Putamen (tissue), 1 donor: ENCODE measurements around the gene NSFL1C.

Experiments
- DNase-seq: peaks from one replicate; pipeline ENCODE4 v3.0.0-alpha.2; 2016; ENCODE audit warnings: low spot score

Gene NSFL1C

DNA sequence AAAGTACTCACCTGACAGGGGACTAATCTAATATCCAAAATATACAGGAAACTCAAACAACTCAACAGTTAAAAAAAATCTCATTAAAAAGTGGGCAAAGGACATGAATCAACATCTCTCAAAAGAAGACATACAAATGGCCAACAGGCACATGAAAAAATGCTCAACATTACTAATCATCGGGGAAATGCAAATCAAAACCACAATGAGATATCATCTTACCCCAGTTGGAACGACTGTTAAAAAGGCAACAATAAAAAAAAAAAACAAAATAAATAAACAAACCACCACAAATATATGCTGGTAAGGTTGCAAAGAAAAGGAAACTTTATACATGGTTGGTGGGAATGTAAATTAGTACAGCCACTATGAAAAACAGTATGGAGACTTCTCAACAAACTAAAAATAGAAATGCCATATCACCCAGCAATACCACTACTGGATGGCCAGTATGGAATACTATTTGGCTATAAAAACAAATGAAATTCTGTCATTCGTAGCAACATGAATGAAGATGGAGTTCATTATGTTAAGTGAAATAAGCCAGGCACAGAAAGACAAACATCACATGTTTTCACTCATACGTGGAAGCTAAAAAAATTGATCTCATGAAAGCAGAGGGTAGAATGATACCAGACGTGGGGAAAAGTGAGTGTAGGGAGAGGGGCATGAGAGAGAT, 17.9 kb upstream of the NSFL1C start:
- DNase-seq: no peak

DNA sequence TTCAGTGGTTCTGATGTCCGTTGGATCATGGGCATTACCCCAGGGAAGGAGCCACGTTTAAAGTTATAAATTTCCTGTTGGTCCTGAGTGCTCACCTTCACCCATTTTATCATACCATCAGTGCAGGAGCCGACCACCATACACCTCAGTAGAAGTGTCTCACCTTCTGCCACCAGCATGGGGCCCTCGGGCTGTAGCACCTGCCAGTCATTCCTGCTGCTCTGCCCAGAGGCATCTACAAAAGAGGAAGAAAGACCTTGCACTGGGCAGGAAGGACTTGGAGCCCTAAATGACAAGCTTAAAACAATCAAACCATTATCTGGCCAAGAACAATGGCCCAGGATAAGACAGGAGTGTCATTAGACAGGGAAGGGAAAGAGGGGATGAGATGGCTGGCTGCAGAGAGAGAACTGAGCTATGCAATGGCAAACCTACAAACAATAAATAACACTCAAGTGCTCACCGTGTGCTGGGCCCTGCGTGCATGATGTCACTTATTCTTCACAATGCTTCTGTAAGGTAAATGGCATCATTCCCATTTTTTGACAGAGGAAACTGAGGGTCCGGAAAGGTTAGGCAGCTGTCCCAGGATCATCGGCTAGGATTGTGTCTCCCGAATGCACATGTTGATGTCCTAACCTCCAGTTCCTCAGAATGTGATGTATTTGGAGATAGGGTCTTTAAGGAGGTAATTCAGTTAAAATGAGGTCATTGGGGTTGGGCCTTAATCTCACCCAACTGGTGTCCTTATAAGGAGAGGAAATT, 13.4 kb upstream of the NSFL1C start:
- DNase-seq: no peak

DNA sequence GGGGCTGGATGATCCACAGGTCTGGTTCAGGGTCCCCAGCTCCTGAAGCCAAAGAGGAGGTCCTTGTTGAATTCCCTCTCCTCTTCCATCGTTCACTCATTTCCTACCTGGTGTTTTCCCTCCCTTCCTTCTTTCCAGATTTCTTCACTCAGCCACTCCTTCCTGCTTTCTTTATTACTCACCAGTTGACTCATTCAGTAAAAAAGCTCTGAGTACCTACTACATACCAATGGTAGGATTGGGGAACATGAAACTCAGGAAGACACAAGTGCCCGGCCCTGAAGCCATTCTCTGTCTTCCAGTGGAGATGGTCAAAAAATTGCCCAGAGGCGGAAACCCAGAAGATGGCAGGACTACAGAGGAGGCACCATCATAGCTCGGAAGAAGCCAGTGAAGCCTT, 11.9 kb upstream of the NSFL1C start:
- no peak for DNase-seq

DNA sequence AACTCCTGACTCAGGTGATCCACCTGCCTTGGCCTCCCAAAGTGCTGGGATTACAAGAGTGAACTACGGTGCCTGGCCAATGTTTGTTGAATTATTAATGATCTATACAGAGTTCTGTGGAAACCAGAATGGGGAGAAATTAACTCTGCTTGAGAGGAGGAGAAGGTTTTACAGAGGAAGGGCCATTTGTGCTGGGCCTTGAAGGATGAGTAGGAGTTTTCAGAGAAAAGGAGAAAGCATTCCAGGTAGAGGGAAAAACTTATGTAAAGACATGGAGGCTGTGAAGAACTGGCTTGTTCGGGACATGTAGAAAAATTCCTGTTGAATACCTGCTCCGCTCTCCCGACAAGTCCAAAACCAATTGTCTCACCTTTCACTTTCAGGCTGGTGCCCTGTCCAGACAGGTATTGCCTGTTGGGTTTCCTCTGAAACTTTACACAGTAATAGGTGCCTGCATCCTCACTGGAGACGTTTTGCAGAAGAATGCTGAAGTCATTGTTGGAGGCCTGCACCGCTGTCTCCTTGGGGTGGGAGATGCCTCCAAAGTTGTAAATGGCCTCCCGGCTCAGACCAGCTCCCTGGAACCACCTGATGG, 11.3 kb upstream of the NSFL1C start:
- DNase-seq: no peak

DNA sequence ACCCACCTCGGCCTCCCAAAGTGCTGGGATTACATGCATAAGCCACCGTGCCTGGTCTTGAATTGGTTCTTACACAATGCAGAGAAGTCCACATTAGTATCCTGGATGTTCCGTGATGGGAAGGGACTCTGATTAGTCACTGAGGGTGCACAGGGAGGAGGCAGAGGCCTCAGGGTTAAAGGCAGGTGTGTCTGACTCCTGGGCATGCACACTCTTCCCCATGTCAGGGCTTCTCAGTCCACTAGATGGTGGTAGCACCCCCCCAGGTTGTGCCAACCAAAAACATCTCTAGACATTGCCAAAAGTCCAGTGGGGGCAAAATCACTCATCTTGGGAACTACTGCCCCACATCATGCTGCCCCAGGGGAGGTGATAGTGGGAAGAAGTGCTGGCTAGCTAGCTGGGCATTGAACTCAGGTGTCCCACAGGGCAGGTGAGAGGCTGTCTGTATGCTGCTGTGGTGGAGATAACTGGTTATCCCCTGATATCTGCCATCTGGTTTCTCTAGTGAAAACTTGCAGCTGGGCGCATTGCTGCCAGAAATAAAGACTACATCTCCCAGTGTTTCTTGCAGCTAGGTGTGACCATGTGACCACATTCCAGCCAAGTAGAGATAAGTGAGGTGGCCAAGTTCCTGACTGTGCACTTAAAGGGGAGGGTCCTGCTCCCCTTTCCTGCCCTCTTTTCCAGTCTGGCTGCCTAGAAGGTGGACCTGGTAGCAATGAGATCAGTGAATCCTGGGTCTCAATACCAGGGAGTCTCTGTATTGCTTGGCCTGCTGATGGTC, 8.4 kb upstream of the NSFL1C start:
- DNase-seq: no peak

DNA sequence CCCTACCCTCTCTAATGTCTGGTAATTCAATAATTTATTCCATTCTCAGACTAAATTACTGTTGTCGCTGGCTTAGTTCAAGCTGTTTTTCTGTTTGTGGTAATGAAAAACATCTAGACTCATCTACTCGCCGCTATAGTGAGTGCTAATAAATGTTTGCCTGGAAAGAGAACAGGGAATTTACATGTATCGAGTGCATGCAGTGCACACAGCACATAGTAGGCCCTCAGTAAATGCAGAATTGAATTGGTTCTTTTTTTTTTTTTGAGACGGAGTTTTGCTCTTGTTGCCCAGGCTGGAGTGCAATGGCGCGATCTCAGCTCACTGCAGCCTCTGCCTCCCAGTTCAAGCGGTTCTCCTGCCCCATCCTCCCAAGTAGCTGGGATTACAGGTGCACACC, 7.7 kb upstream of the NSFL1C start:
- DNase-seq: no peak

DNA sequence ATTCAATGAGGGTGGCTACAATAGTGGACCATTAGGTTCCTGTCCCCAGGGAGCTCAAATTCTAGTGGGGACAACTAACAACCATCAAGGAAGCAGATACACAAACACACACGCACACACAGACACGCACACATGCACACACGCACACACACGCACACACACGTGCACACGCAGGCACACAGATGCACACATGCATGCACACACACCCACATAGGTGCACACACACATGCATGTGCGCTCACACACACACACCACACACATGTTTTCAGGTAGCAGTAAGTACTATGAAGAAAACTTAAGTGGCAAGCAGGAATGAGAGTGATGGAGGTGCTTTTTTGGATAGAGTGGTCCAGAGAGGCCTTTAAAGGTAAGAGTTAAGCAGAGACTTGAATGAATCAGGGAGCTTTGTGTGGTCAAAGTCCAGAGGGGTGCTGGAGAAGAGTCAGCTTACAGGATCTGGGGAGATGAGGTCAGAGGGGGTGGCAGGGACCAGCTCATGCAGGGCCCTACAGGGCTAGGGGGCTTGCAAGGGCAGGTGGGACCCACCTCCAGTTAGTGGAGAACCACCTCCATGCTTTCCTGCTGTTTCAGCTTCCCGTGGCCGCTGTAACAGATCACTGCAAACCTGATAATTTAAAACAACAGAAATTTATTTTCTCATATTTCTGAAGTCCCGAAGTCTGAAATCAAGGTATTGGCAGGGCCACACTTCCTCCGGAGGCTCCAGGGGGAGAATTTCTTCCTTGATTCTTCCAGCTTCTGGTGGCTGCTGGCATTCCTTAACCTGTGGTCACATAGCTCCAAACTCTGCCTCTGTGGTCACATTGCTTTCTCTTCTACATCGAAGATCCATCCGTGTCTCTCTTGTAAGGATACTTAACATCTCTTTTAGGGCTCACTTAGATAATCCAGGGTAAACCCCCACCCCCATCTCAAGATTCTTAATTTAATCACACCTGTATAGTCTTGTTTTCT, 6.9 kb upstream of the NSFL1C start:
- DNase-seq: no peak

DNA sequence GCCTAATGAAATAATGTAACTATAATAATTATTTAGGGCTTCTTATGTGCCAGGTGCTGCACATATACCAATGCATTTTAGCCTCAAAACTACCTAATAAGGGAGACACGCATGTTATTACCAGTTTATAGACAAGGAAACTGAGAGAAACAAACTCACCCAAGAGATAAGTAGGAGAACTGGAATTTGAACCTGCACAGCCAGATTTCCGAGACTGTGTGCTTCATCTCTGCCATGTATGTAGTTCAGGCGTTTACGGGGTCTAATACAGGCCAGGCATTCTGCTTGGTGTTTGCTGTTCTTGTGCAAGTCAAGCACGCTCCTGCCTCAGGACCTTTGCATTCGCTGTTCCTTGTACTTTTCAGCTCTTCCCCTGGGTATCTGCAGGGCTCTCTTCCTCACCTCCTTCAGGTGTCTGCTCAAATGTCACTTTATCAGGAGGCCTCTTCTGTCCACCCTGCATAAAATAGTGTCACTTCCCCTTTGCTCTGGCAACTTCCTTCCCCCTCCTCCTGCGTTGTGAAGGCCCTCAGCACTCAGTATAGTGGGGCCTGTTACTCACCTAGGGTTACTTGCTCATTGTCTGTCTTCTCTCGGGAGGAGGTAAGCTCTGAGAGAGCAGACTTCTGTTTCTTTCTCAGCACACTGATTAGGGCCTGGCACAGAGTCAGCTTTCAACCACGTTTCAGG, 6.1 kb upstream of the NSFL1C start:
- DNase-seq: no peak

DNA sequence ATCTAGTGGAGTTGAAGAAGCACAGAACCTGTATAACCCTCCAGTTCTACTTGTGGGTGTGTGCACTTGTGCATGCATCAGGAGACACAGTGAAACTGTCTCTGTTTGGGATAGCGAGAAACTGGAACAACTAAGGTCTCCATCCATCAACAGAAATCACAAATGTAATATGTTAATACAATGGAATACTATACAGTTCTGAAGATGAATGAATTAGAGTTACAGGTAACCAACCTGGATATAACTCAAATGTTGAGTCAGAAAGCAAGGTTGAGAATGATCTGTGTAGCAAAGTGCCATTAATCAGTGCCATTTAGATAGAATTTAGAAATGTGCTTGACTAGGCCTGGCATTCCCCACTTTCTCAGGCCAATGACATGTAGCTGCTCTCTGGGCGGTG, 4.6 kb upstream of the NSFL1C start:
- DNase-seq: no peak

DNA sequence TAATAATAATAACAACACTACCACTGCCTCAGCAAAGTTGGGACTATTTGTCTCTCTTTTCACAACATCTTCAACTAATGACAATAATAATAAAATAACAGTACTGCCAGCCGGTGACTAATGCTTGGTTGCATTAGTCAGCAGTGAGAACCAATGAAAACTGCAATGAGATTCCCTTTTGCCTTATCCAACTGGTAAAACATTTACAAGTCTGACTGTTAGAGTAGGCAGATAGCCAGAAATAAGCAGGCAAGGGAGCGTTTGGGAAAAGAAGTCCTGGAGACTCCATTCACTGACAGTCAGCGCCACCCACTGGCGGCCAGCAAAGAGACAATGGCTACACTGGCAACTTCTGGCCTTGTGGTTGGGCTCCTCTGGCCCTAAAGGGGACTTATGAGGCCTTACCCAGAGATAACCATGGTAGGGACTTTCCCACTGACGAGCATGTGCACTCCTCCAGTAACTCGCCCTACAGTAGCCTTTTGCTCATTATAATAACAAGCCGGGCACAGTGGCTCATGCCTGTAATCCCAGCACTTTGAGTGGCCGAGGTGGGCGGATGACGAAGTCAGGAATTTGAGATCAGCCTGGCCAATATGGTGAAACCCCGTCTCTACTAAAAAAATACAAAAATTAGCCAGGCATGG, 3.4 kb upstream of the NSFL1C start:
- DNase-seq: peak; percentile 34

DNA sequence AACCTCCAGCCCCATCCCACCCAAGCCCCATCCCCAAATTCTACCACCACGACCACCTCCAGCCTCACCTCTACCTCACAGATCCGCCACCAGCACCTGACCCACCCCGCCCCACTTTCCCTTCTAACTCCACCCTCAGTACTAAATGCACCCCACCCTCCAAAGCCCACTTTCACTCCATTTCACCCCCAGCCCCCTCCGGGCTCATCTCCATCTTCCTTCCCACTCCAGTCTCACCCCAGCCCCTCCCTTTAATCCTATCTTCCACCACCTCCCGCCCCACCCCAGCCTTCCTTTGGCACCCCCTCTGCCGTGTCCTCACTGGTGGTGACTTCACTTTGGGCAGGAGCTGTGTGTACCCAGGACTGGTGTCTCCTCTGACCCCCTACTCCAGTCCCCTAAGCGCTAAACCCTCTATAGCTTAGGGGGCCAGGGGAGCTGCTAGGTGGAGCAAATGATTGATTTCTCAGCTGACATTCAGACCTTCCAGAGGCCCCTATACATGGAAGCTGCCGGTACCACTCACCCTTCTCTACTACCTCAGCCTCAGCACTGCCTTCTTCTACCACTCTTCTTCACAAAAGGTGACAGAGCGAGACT, 2.8 kb upstream of the NSFL1C start:
- DNase-seq: no peak

DNA sequence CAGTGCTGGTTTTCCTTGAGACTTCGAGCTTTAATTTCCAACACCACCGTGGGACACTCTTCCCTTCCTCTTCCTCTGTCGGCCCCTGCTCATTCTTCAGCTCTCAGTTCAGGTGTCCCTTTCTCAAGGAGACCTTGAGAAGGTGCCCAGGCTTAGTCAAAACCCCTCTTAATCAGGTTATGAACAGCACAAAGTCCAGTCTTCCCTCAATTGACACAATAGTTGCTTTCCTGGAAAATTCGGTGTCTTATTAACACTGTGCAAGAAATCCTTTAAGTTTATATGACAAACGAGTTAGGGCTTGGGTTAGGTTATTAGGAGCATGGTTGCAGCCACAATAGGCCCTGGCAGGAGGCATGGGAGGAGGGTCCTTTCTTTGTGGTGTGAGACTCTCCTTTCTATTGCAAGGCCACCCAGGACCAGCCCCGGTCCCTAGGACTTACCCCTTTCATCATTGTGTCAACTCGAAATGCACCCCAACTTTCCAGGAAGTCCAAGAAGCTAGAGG, 1.5 kb upstream of the NSFL1C start:
- no peak for DNase-seq

DNA sequence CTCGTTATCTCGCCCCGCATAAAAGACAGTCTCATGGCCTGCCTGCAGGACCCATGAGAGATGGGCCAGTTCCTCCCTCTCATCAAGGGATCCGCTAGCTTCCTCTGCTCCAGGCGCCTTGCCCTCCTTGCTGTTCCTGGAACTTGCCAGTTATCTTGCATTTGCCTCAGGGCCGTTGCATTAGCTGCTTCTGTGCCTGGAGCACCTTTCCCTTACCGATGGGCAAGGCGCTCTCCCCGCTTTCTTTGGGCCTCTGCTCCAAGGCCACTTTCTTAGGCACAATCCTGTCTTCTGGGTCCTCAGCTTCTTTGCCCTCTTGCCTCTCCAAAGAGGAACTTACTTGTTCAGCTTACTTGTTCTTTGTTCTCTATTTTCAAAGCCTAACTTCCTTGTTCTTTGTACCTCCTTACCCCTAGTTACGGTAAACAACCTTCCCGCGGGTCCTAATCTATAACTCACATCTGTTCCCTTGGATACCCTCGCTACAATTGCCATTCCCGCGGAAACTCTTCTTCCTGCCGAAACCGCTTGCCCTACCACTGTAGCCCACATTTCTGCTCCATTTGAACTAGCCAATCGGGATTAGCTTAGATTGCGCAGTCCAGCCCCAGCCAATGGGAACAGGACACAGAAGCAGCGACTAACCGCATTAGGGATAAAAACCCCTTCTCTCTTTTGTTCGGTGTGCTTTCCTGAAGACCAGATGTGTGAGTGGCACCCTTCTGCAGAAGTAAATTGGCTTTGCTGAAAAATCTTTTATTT, 887 bp upstream of the NSFL1C start:
- DNase-seq: peak; percentile 31

DNA sequence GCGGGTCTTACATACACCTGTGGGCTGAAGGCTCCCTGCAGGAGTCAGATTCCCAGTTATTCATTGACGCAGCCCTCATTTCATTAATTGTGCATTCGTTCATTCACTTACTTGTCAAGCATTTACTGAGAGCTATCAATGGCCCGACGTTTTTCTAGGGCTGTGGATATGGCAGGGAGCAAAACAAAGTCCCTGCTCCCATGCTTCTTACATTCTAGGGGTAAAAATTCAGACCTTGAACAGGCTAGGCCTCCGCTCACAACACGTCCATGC, 369 bp upstream of the NSFL1C start:
- DNase-seq: no peak

DNA sequence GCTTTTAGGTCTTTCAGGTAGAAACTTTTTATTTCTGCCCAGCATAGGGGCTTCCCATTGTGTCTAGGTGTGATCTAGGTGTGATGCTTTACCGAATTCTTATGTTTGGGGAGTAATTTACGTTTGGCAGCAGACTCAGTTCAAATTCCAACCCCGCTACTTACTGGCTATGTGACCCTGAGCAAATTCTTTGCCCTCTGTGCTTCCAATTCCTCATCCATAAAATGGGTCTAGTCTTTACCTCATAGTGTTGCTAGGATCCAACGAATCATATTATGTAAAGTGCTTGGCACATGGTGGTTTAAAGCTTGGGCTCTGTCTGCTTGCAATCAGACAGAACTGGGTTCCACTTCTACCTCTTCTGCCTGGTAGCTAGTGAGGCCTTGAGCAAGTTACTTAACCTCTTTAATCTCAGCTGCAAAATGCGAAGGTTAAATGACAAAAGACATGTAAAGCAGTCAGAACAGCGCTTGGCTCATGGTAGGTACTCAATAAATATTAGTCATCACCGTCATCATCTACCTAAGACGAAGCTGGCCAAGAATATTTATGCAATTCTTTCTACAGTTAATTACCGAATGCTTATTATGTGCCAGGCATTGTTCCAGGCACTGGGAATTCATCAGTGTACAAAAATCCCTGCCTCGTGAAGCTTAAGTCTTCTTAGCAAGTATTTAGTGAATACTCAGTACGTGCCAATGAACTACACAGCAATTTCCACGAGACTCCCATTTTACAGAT, 1.0 kb downstream of the NSFL1C start:
- DNase-seq: no peak

DNA sequence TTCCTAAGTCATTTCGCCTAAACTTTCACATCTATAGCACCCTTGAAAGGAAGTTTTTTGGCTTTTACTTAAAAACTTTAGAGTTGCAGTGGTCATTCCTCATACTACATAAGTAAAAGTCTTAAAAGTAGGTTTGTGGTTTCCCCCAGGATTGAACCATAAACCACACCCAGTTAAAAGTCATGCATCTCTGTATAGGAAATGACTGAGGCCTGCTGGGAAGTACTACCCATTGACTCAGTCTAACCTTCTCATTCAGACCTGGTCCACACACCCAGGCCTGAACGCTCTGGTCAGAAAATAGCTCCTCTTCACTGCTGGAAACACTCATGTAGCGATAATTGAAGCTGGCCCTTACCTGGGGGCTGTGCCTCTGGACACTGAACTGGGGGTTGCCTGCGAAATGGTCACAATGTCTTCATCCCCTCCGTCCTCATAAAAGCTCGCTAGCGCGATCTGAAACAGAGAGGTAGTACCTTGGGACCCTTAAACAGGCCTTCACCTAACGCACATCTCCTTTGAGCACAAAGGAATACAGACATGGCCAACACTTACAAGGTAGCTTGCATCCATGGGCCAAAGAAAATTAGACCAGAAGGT, 2.6 kb downstream of the NSFL1C start:
- no peak for DNase-seq

DNA sequence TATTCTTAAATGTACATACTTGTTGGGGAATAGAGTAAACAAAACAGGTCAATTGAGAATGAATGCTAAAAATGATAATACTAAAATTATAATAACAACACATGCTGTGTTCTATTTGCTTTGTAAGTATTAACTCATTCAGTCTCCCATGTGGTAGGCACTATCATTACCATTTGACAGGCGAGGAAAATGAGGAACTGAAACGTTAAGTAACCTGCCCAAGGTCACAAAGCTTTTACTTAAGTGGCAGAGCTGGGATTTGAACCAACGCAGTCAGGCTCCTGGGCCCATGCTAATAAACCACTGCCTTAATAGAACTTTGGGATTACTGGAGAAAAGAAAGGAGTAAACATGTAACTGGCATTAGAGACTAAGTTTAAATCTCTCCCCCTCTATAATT, 3.8 kb downstream of the NSFL1C start:
- no peak for DNase-seq

DNA sequence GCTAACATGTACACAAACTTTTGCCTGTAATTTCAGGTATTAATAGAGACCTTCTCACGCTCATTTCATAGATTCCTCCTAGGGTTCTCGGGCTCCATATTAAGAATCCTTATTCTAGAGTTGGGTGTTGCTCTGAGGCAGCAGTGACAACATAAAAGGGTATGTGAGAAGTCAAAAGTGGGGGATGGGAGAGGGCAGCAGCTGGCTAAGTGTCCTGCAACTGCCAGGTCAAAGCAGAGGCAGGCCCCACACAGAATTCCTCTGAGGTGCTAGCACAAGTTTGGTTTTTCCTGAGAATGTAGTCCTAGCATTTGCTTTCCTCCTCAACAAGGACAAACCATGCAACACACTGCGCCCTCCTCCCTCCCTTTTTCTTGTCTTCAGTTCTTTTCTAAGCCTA, 4.6 kb downstream of the NSFL1C start:
- DNase-seq: no peak
